ENCODE measurements around the gene ACOT8. TPM values are rescaled to one million over a fixed set of nuclear protein-coding genes. Genes with fewer than 3 reads are reported as not detected.

The ACOT8 gene
- total RNA-seq, 1 experiment from 2014 or later, result 19.5 TPM

- no peak for TF ChIP-seq CTCF (IDR thresholded peaks at IDR 0.05; ENCODE audit: unreplicated experiment)
- no peak for DNase-seq (ENCODE audit: unreplicated experiment)
- ChIA-PET POLR2A (interaction anchor here (2.2 kb wide), 1 partner anchor 16 kb away, joined by 7 read pairs; the partner anchor contains the start of gene ZSWIM1), CTCF (interaction anchor here (0.7 kb wide), 1 partner anchor 578 kb away, joined by 3 read pairs; no protein-coding TSS in a partner anchor)
- no peak overlapping the region for H3K4me3 Mint-ChIP-seq (ENCODE audit: unreplicated experiment)
- H3K36me3 Mint-ChIP-seq (ENCODE audit: insufficient read depth, unreplicated experiment), result peaks cover 16% of the 10 kb centered on the region
- no peaks in the 10 kb centered on the region for H3K27me3 Mint-ChIP-seq (ENCODE audit: insufficient read depth, unreplicated experiment)
- intact Hi-C loops (cut with micrococcal nuclease), result no loop called here
- H3K27ac Mint-ChIP-seq (ENCODE audit: low read depth, unreplicated experiment), result no peak overlapping the region
- no peaks in the 10 kb centered on the region for H3K4me1 Mint-ChIP-seq (ENCODE audit: insufficient read depth, unreplicated experiment)
- BruUV-seq (replicated peaks), result no TSS peak
- no peaks in the 10 kb centered on the region for H3K9me3 Mint-ChIP-seq (ENCODE audit: unreplicated experiment)
These were observed 40.5 kb upstream of the ACOT8 start for GRCh38 chr20:45897692-45898091.

GRCh38 chr20:45897289-45897688 lies 40.1 kb upstream of the ACOT8 start:
- CTCF ChIA-PET, result interaction anchor here (0.7 kb wide), 2 partner anchors 16 to 578 kb away, joined by 3 read pairs; no protein-coding TSS in a partner anchor
- POLR2A ChIA-PET, result no interaction called here
- no TSS peak for BruUV-seq (replicated peaks)

GRCh38 chr20:45896641-45897161 lies 39.5 kb upstream of the ACOT8 start:
- Mint-ChIP-seq H3K4me1 (ENCODE audit: insufficient read depth, unreplicated experiment) (peaks cover 6% of the 10 kb centered on the region), H3K27me3 (ENCODE audit: insufficient read depth, unreplicated experiment) (no peaks in the 10 kb centered on the region), H3K9me3 (ENCODE audit: unreplicated experiment) (no peaks in the 10 kb centered on the region), H3K36me3 (ENCODE audit: insufficient read depth, unreplicated experiment) (peaks cover 16% of the 10 kb centered on the region), H3K4me3 (ENCODE audit: unreplicated experiment) (no peak overlapping the region), H3K27ac (ENCODE audit: low read depth, unreplicated experiment) (no peak overlapping the region)
- intact Hi-C loops (cut with micrococcal nuclease), result no loop called here
- POLR2A ChIA-PET, result no interaction called here
- no peak for TF ChIP-seq CTCF (IDR thresholded peaks at IDR 0.05; ENCODE audit: unreplicated experiment)
- no TSS peak for BruUV-seq (replicated peaks)
- no peak for DNase-seq (ENCODE audit: unreplicated experiment)
- CTCF ChIA-PET, result interaction anchor here (0.6 to 0.7 kb wide), 2 partner anchors 15 to 21 kb away, joined by 3 read pairs; no protein-coding TSS in a partner anchor

More at GRCh38 chr20:45897289-45897688, 40.1 kb upstream of the ACOT8 start:
- Mint-ChIP-seq H3K4me1 (ENCODE audit: insufficient read depth, unreplicated experiment) (peaks cover 1% of the 10 kb centered on the region), H3K4me3 (ENCODE audit: unreplicated experiment) (no peak overlapping the region), H3K27me3 (ENCODE audit: insufficient read depth, unreplicated experiment) (no peaks in the 10 kb centered on the region), H3K36me3 (ENCODE audit: insufficient read depth, unreplicated experiment) (peaks cover 16% of the 10 kb centered on the region), H3K27ac (ENCODE audit: low read depth, unreplicated experiment) (no peak overlapping the region), H3K9me3 (ENCODE audit: unreplicated experiment) (no peaks in the 10 kb centered on the region)
- no peak for TF ChIP-seq CTCF (IDR thresholded peaks at IDR 0.05; ENCODE audit: unreplicated experiment)
- DNase-seq (ENCODE audit: unreplicated experiment), result no peak
- intact Hi-C loops (cut with micrococcal nuclease), result no loop called here

GRCh38 chr20:45894797-45895196 lies 37.6 kb upstream of the ACOT8 start:
- TF ChIP-seq CTCF (IDR thresholded peaks at IDR 0.05; ENCODE audit: unreplicated experiment), result no peak
- Mint-ChIP-seq H3K4me3 (ENCODE audit: unreplicated experiment) (no peak overlapping the region), H3K4me1 (ENCODE audit: insufficient read depth, unreplicated experiment) (peaks cover 6% of the 10 kb centered on the region), H3K9me3 (ENCODE audit: unreplicated experiment) (no peaks in the 10 kb centered on the region), H3K27me3 (ENCODE audit: insufficient read depth, unreplicated experiment) (no peaks in the 10 kb centered on the region), H3K36me3 (ENCODE audit: insufficient read depth, unreplicated experiment) (peaks cover 16% of the 10 kb centered on the region), H3K27ac (ENCODE audit: low read depth, unreplicated experiment) (no peak overlapping the region)
- no TSS peak for BruUV-seq (replicated peaks)
- intact Hi-C loops (cut with micrococcal nuclease), result no loop called here
- CTCF ChIA-PET, result interaction anchor here (0.5 to 2.5 kb wide), 4 partner anchors 75 to 601 kb away, joined by 3 to 8 read pairs (median 4); no protein-coding TSS in a partner anchor
- no peak for DNase-seq (ENCODE audit: unreplicated experiment)
- POLR2A ChIA-PET, result interaction anchor here (0.6 to 6.3 kb wide), 4 partner anchors 10 to 76 kb away, joined by 3 to 49 read pairs (median 4); partner anchors contain the start of gene PCIF1

All from MCF 10A (cell line).